HPDE6-E6E7 (cell line): ENCODE data around the gene NMNAT2.
A peak's percentile ranks its signal among the peaks of the same experiment; 100 is the strongest.

Source experiments
- DNase-seq: peaks from one replicate; pipeline ENCODE4 v3.0.0; 2011; ENCODE audit warnings: missing footprints; ENCODE audit errors: extremely low spot score

Gene NMNAT2

GRCh38 chr1:183212870-183213269 lies 205.3 kb downstream of the NMNAT2 start:
- no peak for DNase-seq

GRCh38 chr1:183210681-183211080 lies 207.5 kb downstream of the NMNAT2 start:
- no peak for DNase-seq

- peak; percentile 89 for DNase-seq
Observed at GRCh38 chr1:183209533-183210158, 208.5 kb downstream of the NMNAT2 start.

- no peak for DNase-seq
Observed at GRCh38 chr1:183206538-183207122, 211.6 kb downstream of the NMNAT2 start.

- no peak for DNase-seq
Observed at GRCh38 chr1:183205196-183205781, 212.9 kb downstream of the NMNAT2 start.

- no peak for DNase-seq
Observed at GRCh38 chr1:183203094-183203493, 215.1 kb downstream of the NMNAT2 start.

GRCh38 chr1:183200451-183200850 lies 217.7 kb downstream of the NMNAT2 start:
- DNase-seq = no peak

- no peak for DNase-seq
Observed at GRCh38 chr1:183199304-183199703, 218.9 kb downstream of the NMNAT2 start.

- peak; percentile 91 for DNase-seq
Observed at GRCh38 chr1:183198463-183198862, 219.7 kb downstream of the NMNAT2 start.
